ENCODE data around the gene RNF114.

DNA sequence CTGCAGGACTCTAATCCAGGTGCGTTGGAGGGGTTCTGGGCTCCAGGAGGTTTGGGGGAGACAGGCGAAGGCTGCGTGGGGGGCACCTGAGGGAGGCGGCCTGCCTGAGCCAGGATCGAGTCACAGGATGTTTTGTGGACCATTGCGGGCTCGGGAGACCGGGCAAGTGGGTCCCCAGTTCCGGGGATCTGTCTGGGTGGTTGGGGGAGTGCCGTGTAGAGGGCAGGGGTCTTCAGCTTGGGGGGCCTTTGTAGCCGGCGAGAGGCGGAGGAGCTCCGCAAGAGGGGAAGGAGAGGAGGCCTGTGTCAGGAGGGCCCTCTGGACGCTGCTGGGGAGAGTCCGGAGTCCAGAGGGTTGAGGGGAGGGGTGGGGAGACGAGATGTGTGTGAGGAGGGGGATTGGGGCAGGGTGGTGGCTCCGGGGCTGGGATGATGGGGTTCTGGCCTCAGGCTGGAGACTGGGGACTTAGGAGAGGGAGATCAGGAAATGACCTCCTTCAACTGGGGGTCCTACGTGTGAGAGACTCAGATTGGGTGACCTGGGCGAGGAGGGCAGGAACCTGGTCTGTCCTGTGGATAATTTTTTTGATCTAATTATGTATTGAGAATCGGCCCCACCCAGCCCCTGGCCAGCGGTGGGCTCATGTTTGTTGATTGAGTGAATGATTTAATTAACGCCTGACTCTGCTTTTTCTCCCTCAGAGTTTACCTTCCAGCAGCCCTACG lies 47.1 kb downstream of the RNF114 start:
- TF ChIP-seq, protein P1, sequence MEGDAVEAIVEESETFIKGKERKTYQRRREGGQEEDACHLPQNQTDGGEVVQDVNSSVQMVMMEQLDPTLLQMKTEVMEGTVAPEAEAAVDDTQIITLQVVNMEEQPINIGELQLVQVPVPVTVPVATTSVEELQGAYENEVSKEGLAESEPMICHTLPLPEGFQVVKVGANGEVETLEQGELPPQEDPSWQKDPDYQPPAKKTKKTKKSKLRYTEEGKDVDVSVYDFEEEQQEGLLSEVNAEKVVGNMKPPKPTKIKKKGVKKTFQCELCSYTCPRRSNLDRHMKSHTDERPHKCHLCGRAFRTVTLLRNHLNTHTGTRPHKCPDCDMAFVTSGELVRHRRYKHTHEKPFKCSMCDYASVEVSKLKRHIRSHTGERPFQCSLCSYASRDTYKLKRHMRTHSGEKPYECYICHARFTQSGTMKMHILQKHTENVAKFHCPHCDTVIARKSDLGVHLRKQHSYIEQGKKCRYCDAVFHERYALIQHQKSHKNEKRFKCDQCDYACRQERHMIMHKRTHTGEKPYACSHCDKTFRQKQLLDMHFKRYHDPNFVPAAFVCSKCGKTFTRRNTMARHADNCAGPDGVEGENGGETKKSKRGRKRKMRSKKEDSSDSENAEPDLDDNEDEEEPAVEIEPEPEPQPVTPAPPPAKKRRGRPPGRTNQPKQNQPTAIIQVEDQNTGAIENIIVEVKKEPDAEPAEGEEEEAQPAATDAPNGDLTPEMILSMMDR (IDR thresholded peaks at IDR 0.05 in 2 of 3, conservative IDR thresholded peaks at IDR 0.05 in 1 of 3; ENCODE audit: control insufficient read depth in 2 of 3, extremely low read depth in 1 of 3, insufficient read depth in 1 of 3, low read depth in 3 of 3, low read length in 3 of 3) = no peak
- TF ChIP-seq GABPA (IDR thresholded peaks at IDR 0.05; ENCODE audit: low read depth) (no peak), POLR2AphosphoS5 (IDR thresholded peaks at IDR 0.05; ENCODE audit: low read length) (no peak), JUNB (IDR thresholded peaks at IDR 0.05) (no peak)
- TF ChIP-seq, protein P2, sequence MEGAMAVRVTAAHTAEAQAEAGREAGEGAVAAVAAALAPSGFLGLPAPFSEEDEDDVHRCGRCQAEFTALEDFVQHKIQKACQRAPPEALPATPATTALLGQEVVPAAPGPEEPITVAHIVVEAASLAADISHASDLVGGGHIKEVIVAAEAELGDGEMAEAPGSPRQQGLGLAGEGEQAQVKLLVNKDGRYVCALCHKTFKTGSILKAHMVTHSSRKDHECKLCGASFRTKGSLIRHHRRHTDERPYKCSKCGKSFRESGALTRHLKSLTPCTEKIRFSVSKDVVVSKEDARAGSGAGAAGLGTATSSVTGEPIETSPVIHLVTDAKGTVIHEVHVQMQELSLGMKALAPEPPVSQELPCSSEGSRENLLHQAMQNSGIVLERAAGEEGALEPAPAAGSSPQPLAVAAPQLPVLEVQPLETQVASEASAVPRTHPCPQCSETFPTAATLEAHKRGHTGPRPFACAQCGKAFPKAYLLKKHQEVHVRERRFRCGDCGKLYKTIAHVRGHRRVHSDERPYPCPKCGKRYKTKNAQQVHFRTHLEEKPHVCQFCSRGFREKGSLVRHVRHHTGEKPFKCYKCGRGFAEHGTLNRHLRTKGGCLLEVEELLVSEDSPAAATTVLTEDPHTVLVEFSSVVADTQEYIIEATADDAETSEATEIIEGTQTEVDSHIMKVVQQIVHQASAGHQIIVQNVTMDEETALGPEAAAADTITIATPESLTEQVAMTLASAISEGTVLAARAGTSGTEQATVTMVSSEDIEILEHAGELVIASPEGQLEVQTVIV (IDR thresholded peaks at IDR 0.05; ENCODE audit: borderline replicate concordance, partially characterized antibody) = no peak
- TF ChIP-seq, protein P3, sequence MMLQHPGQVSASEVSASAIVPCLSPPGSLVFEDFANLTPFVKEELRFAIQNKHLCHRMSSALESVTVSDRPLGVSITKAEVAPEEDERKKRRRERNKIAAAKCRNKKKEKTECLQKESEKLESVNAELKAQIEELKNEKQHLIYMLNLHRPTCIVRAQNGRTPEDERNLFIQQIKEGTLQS (IDR thresholded peaks at IDR 0.05; ENCODE audit: borderline replicate concordance, extremely low read depth, low read depth, low read length) = no peak

Measured in GM12878 (cell line).